SK-N-SH treated with all-trans-retinoic acid at 6 μM for 48 hours (cell line): ENCODE results near the gene ITPKB.

ENCODE experiments used
- ATAC-seq: fragments of 200-7000 bp; cut with Tn5 transposase; 3 replicates; pipeline ENCODE4 v1.9.1; 2020; ENCODE audit warnings: mild to moderate bottlenecking, moderate library complexity
- ARNTL ChIP-seq: fragments of 450-650 bp; formaldehyde crosslinking; IDR thresholded peaks from 2 replicates; pipeline ENCODE4 v1.5.0; 2020; ENCODE audit warnings: low read depth, mild to moderate bottlenecking, moderate library complexity, borderline replicate concordance
- BACH2 ChIP-seq: fragments of 250-450 bp; sonication (Bioruptor Pico); IDR thresholded peaks from 2 replicates; pipeline ENCODE4 v1.9.0; 2021; ENCODE audit warnings: mild to moderate bottlenecking, borderline replicate concordance
- GLIS3 ChIP-seq: fragments of 250-450 bp; sonication (Bioruptor Pico); IDR thresholded peaks from 2 replicates; pipeline ENCODE4 v1.5.0; 2020; ENCODE audit warnings: mild to moderate bottlenecking, moderate library complexity
- ISL1 ChIP-seq: fragments of 250-450 bp; sonication (Bioruptor Pico); IDR thresholded peaks from 2 replicates; pipeline ENCODE4 v2.1.2; 2022; ENCODE audit warnings: mild to moderate bottlenecking, moderate library complexity
- OSR1 ChIP-seq: fragments of 250-450 bp; sonication (Bioruptor Pico); IDR thresholded peaks from 2 replicates; pipeline ENCODE4 v1.8.0; 2022; ENCODE audit warnings: moderate library complexity, mild to moderate bottlenecking, inconsistent platforms
- PPARA ChIP-seq: fragments of 250-450 bp; sonication (Bioruptor Pico); IDR thresholded peaks from 2 replicates; pipeline ENCODE4 v1.5.0; 2020; ENCODE audit warnings: mild to moderate bottlenecking, borderline replicate concordance
- RARB ChIP-seq: fragments of 250-450 bp; sonication (Bioruptor Pico); IDR thresholded peaks from 2 replicates; pipeline ENCODE4 v1.8.0; 2021; ENCODE audit warnings: mild to moderate bottlenecking, moderate library complexity
- SNAI2 ChIP-seq: fragments of 250-450 bp; sonication (Bioruptor Pico); IDR thresholded peaks from 2 replicates; pipeline ENCODE4 v1.5.0; 2020; ENCODE audit warnings: mild to moderate bottlenecking, moderate library complexity
- TCF4 ChIP-seq: fragments of 250-450 bp; sonication (Bioruptor Pico); IDR thresholded peaks from 2 replicates; pipeline ENCODE4 v1.8.0; 2021; ENCODE audit warnings: mild to moderate bottlenecking, moderate library complexity, borderline replicate concordance
- TOX ChIP-seq: fragments of 250-450 bp; sonication (Bioruptor Pico); IDR thresholded peaks from 2 replicates; pipeline ENCODE4 v1.8.0; 2021; ENCODE audit warnings: mild to moderate bottlenecking, moderate library complexity, borderline replicate concordance
- ZC3H10 ChIP-seq: fragments of 250-450 bp; sonication (Bioruptor Pico); IDR thresholded peaks from 2 replicates; pipeline ENCODE4 v1.5.1; 2021; ENCODE audit warnings: mild to moderate bottlenecking, moderate library complexity
- ZFP3 ChIP-seq: fragments of 250-450 bp; sonication (Bioruptor Pico); IDR thresholded peaks from 2 replicates; pipeline ENCODE4 v1.5.0; 2020; ENCODE audit warnings: mild to moderate bottlenecking, moderate library complexity
- ZFP30 ChIP-seq: fragments of 450-650 bp; formaldehyde crosslinking; IDR thresholded peaks from 2 replicates; pipeline ENCODE4 v1.5.0; 2022; ENCODE audit warnings: mild to moderate bottlenecking, moderate library complexity
- ZNF565 ChIP-seq: fragments of 450-650 bp; formaldehyde crosslinking; conservative IDR thresholded peaks from 2 replicates; pipeline ENCODE4 v1.5.0; 2020; ENCODE audit warnings: low read depth, mild to moderate bottlenecking, moderate library complexity
- ZNF8 ChIP-seq: fragments of 450-650 bp; formaldehyde crosslinking; IDR thresholded peaks from 2 replicates; pipeline ENCODE4 v1.5.0; 2020; ENCODE audit warnings: mild to moderate bottlenecking, moderate library complexity
- TF ChIP-seq, protein P1 (sequence below): fragments of 250-450 bp; sonication (Bioruptor Pico); IDR thresholded peaks from 2 replicates; pipeline ENCODE4 v1.8.0; 2020; ENCODE audit warnings: mild to moderate bottlenecking, moderate library complexity, borderline replicate concordance
- TF ChIP-seq, protein P2 (sequence below): fragments of 250-450 bp; sonication (Bioruptor Pico); IDR thresholded peaks from 2 replicates; pipeline ENCODE4 v1.5.1; 2020; ENCODE audit warnings: low read depth, mild to moderate bottlenecking, moderate library complexity
- TF ChIP-seq, protein P3 (sequence below): fragments of 250-450 bp; sonication (Bioruptor Pico); IDR thresholded peaks from 2 replicates; pipeline ENCODE4 v1.5.1; 2021; ENCODE audit warnings: mild to moderate bottlenecking, moderate library complexity
- TF ChIP-seq, protein P4 (sequence below): fragments of 250-450 bp; sonication (Bioruptor Pico); IDR thresholded peaks from 2 replicates; pipeline ENCODE4 v1.5.0; 2020; ENCODE audit warnings: mild to moderate bottlenecking, moderate library complexity
- TF ChIP-seq, protein P5 (sequence below): fragments of 250-450 bp; sonication (Bioruptor Pico); IDR thresholded peaks from 2 replicates; pipeline ENCODE4 v1.8.0; 2021; ENCODE audit warnings: low read depth, mild to moderate bottlenecking, moderate library complexity, borderline replicate concordance

Gene ITPKB

DNA sequence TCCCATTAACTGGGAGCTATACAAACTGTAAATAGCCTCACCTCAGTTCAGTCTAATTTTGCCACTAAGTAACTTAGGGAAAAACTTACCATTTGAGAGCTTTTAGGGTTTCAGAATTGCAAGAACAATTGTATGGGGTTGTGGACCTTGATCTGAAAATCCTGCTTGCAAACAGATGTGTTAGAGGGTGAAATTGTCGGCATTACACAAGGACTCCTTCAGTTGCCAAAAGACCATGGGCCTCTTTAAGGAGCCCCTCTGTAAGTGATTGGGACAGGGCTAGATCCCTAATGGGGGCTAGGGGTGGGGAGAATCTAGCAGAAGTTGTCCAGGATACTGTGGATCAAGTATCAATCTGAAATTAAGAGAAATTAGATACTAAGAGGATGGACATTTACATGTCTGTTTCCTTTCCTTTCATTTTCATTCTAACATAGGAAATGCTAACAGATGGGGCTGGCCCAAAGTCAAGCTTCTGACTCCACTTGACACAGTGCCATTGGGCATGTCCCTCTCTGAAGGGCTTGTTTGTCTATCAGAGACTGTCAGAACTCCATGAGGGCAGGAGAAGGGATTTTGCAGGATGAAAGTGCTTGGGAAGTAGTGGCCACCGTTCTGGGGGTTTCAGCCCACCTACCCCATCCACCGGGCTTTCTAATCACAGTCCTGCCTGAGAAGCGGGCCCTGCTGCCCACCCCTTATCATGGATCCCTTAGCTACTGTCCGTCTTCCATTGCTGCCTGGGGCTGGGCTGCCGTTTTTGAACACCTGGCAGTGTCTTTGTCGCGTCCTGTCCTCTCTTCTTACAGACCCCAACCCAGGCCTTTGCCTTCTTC lies 135.8 kb downstream of the ITPKB start:
- ATAC-seq, result peak; percentile 14; the same call in 2 of the 3 replicates
- no peak for TF ChIP-seq RARB
- TF ChIP-seq, protein P1, sequence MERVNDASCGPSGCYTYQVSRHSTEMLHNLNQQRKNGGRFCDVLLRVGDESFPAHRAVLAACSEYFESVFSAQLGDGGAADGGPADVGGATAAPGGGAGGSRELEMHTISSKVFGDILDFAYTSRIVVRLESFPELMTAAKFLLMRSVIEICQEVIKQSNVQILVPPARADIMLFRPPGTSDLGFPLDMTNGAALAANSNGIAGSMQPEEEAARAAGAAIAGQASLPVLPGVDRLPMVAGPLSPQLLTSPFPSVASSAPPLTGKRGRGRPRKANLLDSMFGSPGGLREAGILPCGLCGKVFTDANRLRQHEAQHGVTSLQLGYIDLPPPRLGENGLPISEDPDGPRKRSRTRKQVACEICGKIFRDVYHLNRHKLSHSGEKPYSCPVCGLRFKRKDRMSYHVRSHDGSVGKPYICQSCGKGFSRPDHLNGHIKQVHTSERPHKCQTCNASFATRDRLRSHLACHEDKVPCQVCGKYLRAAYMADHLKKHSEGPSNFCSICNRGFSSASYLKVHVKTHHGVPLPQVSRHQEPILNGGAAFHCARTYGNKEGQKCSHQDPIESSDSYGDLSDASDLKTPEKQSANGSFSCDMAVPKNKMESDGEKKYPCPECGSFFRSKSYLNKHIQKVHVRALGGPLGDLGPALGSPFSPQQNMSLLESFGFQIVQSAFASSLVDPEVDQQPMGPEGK (CRISPR knock-in tag), result no peak
- TF ChIP-seq ISL1 (CRISPR knock-in tag), result no peak
- TF ChIP-seq ZFP30 (CRISPR knock-in tag), result no peak
- TF ChIP-seq ZC3H10, result no peak
- TF ChIP-seq GLIS3, result no peak
- TF ChIP-seq, protein P2, sequence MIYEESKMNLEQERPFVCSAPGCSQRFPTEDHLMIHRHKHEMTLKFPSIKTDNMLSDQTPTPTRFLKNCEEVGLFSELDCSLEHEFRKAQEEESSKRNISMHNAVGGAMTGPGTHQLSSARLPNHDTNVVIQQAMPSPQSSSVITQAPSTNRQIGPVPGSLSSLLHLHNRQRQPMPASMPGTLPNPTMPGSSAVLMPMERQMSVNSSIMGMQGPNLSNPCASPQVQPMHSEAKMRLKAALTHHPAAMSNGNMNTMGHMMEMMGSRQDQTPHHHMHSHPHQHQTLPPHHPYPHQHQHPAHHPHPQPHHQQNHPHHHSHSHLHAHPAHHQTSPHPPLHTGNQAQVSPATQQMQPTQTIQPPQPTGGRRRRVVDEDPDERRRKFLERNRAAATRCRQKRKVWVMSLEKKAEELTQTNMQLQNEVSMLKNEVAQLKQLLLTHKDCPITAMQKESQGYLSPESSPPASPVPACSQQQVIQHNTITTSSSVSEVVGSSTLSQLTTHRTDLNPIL, result no peak
- TF ChIP-seq BACH2, result no peak
- TF ChIP-seq PPARA (CRISPR knock-in tag), result no peak
- TF ChIP-seq, protein P3, sequence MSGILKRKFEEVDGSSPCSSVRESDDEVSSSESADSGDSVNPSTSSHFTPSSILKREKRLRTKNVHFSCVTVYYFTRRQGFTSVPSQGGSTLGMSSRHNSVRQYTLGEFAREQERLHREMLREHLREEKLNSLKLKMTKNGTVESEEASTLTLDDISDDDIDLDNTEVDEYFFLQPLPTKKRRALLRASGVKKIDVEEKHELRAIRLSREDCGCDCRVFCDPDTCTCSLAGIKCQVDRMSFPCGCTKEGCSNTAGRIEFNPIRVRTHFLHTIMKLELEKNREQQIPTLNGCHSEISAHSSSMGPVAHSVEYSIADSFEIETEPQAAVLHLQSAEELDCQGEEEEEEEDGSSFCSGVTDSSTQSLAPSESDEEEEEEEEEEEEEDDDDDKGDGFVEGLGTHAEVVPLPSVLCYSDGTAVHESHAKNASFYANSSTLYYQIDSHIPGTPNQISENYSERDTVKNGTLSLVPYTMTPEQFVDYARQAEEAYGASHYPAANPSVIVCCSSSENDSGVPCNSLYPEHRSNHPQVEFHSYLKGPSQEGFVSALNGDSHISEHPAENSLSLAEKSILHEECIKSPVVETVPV (CRISPR knock-in tag), result no peak
- no peak for TF ChIP-seq ARNTL (CRISPR knock-in tag)
- TF ChIP-seq, protein P4, sequence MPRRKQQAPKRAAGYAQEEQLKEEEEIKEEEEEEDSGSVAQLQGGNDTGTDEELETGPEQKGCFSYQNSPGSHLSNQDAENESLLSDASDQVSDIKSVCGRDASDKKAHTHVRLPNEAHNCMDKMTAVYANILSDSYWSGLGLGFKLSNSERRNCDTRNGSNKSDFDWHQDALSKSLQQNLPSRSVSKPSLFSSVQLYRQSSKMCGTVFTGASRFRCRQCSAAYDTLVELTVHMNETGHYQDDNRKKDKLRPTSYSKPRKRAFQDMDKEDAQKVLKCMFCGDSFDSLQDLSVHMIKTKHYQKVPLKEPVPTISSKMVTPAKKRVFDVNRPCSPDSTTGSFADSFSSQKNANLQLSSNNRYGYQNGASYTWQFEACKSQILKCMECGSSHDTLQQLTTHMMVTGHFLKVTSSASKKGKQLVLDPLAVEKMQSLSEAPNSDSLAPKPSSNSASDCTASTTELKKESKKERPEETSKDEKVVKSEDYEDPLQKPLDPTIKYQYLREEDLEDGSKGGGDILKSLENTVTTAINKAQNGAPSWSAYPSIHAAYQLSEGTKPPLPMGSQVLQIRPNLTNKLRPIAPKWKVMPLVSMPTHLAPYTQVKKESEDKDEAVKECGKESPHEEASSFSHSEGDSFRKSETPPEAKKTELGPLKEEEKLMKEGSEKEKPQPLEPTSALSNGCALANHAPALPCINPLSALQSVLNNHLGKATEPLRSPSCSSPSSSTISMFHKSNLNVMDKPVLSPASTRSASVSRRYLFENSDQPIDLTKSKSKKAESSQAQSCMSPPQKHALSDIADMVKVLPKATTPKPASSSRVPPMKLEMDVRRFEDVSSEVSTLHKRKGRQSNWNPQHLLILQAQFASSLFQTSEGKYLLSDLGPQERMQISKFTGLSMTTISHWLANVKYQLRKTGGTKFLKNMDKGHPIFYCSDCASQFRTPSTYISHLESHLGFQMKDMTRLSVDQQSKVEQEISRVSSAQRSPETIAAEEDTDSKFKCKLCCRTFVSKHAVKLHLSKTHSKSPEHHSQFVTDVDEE, result no peak
- no peak for TF ChIP-seq ZFP3 (CRISPR knock-in tag)
- TF ChIP-seq SNAI2 (CRISPR knock-in tag), result no peak
- no peak for TF ChIP-seq OSR1 (CRISPR knock-in tag)
- TF ChIP-seq ZNF8 (CRISPR knock-in tag), result no peak
- TF ChIP-seq, protein P5, sequence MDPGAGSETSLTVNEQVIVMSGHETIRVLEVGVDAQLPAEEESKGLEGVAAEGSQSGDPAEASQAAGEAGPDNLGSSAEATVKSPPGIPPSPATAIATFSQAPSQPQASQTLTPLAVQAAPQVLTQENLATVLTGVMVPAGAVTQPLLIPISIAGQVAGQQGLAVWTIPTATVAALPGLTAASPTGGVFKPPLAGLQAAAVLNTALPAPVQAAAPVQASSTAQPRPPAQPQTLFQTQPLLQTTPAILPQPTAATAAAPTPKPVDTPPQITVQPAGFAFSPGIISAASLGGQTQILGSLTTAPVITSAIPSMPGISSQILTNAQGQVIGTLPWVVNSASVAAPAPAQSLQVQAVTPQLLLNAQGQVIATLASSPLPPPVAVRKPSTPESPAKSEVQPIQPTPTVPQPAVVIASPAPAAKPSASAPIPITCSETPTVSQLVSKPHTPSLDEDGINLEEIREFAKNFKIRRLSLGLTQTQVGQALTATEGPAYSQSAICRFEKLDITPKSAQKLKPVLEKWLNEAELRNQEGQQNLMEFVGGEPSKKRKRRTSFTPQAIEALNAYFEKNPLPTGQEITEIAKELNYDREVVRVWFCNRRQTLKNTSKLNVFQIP (CRISPR knock-in tag), result no peak
- no peak for TF ChIP-seq TCF4 (CRISPR knock-in tag)
- TF ChIP-seq TOX (CRISPR knock-in tag), result no peak

DNA sequence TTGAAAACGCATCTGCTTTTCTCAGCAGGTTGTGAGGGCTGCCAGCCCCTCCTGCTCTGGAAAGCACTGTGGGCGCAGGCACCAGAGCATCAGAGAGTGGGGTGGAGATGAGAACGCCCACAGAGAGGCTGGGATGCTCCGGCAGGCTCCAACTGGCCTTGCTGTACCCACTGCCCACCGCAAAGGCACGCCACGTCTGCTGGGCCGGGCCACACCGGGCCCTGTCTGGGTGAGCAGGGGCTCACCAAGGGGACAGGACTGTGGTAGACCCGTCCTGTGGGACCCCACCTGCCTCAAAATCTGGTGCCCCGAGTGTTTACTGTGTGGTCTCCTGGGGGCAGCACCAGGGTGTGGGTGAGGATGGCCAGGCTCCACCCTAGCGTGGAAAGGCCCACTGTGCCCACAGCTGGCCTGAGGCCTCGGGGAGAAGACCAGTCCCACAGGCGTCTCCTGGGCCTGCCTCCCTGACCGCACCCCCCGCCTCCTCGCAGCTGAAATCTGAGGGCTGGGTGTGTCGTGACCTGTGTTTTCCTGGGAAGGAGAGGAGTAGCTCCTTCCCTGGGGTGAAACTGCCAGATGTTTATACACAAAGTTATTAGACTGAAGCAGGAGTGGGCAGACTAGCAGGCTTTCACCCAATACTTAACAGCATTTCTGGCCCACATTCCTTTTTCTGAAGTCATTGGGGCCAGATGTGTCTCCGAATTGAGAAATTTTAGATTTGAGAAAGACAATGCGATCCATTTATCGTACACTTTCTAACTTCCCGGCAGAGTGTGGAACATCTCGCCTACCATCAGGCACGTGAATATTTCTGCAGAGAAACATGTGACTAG lies 136.7 kb downstream of the ITPKB start:
- ATAC-seq, result no peak
- no peak for TF ChIP-seq ISL1 (CRISPR knock-in tag)
- TF ChIP-seq, all 23 proteins: peak for 0

DNA sequence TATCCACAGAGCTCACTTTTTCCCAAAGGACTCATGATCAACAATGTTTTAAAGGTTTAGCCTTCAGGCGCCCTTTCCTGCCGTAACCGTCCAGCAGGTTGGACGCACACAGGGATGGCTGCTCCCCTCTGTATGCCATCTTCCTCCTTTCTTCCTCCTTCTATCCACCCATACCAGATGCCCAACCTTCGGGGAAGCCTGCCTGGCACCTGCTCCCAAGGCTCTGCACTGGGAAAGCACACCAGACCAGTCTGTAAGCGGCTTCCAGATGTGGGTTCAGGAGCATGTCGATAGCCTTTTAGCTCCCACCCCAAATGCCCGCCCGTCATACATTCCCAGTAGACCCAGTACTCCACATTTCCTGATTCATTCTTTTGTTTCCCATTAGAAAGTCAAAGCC lies 137.6 kb downstream of the ITPKB start:
- no peak for ATAC-seq
- TF ChIP-seq TOX (CRISPR knock-in tag) (no peak), ARNTL (CRISPR knock-in tag) (no peak), ZFP30 (CRISPR knock-in tag) (no peak), ZNF565 (CRISPR knock-in tag) (no peak), ISL1 (CRISPR knock-in tag) (no peak), ZC3H10 (no peak), OSR1 (CRISPR knock-in tag) (no peak), SNAI2 (CRISPR knock-in tag) (no peak), BACH2 (no peak), TCF4 (CRISPR knock-in tag) (no peak)
- TF ChIP-seq, protein P3 (CRISPR knock-in tag), result no peak
- TF ChIP-seq, protein P2, result no peak
